ENCODE data around the gene KCNIP3.

The KCNIP3 gene

GRCh38 chr2:95314598-95314963 is 17.4 kb downstream of the KCNIP3 start:
- Histone ChIP-seq H3K4me1 (ENCODE audit: insufficient read depth, poor library complexity, severe bottlenecking) (peaks cover 18% of the 10 kb centered on the region), H3K36me3 (ENCODE audit: low read depth) (no peaks in the 10 kb centered on the region), H3K9me3 (ENCODE audit: severe bottlenecking) (no peaks in the 10 kb centered on the region), H3K27me3 (ENCODE audit: insufficient read depth, poor library complexity, severe bottlenecking) (no peaks in the 10 kb centered on the region), H3K4me3 (ENCODE audit: severe bottlenecking) (no peak overlapping the region), H3K27ac (ENCODE audit: poor library complexity, severe bottlenecking) (no peak overlapping the region)
- DNase-seq (ENCODE audit: low spot score) = no peak
- no peak for TF ChIP-seq CTCF (IDR thresholded peaks at IDR 0.05; ENCODE audit: poor library complexity, severe bottlenecking)
- no peak for ATAC-seq (ENCODE audit: low read depth)

DNA sequence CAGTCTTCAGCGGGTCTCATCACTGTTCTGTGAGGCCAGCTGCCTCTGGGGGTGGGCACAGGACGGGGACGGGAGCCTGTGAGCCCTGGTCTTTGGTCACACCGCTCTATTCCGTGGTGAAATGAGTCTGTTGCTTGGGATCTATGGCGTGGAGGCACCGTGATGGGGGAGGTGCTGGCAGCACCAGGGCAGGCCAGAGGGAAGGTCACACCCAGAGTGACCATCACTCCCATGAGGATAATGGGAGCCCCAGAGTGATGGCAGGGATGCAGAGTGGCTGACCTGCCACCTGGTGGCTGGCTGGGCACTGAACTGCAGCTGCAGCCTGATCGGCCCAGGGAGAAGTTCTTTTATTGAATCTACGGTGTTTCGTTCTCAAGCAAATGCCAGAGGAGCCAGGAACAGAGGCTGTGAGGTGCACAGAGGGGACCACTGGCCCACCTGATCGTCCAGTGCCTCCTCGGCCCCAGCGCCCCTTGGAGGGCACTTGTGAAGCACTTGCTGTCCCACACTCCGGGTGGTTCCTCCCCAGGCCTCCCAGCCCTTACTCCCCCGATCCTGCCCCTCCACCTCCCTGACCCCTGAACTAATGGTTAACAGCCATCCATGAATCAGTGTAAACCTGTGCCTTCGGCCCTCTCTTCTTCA is 17.9 kb downstream of the KCNIP3 start:
- H3K4me3 ChIP-seq (ENCODE audit: severe bottlenecking) = no peak overlapping the region
- ATAC-seq (ENCODE audit: low read depth) (peak; percentile 62), DNase-seq (ENCODE audit: low spot score) (no peak)
- peak overlapping the region; percentile 16 for H3K27ac ChIP-seq (ENCODE audit: poor library complexity, severe bottlenecking)
- TF ChIP-seq CTCF (IDR thresholded peaks at IDR 0.05; ENCODE audit: poor library complexity, severe bottlenecking) = peak; percentile 85
- H3K4me1 ChIP-seq (ENCODE audit: insufficient read depth, poor library complexity, severe bottlenecking) = peaks cover 18% of the 10 kb centered on the region
- no peaks in the 10 kb centered on the region for H3K27me3 ChIP-seq (ENCODE audit: insufficient read depth, poor library complexity, severe bottlenecking)
- H3K9me3 ChIP-seq (ENCODE audit: severe bottlenecking) = no peaks in the 10 kb centered on the region
- no peaks in the 10 kb centered on the region for H3K36me3 ChIP-seq (ENCODE audit: low read depth)

GRCh38 chr2:95315801-95316411 is 18.8 kb downstream of the KCNIP3 start:
- Histone ChIP-seq H3K36me3 (ENCODE audit: low read depth) (no peaks in the 10 kb centered on the region), H3K27ac (ENCODE audit: poor library complexity, severe bottlenecking) (peak overlapping the region; percentile 16), H3K4me1 (ENCODE audit: insufficient read depth, poor library complexity, severe bottlenecking) (peaks cover 18% of the 10 kb centered on the region), H3K4me3 (ENCODE audit: severe bottlenecking) (no peak overlapping the region), H3K9me3 (ENCODE audit: severe bottlenecking) (no peaks in the 10 kb centered on the region), H3K27me3 (ENCODE audit: insufficient read depth, poor library complexity, severe bottlenecking) (no peaks in the 10 kb centered on the region)
- no peak for TF ChIP-seq CTCF (IDR thresholded peaks at IDR 0.05; ENCODE audit: poor library complexity, severe bottlenecking)
- DNase-seq (ENCODE audit: low spot score) (peak; percentile 89), ATAC-seq (ENCODE audit: low read depth) (peak; percentile 81)

DNA sequence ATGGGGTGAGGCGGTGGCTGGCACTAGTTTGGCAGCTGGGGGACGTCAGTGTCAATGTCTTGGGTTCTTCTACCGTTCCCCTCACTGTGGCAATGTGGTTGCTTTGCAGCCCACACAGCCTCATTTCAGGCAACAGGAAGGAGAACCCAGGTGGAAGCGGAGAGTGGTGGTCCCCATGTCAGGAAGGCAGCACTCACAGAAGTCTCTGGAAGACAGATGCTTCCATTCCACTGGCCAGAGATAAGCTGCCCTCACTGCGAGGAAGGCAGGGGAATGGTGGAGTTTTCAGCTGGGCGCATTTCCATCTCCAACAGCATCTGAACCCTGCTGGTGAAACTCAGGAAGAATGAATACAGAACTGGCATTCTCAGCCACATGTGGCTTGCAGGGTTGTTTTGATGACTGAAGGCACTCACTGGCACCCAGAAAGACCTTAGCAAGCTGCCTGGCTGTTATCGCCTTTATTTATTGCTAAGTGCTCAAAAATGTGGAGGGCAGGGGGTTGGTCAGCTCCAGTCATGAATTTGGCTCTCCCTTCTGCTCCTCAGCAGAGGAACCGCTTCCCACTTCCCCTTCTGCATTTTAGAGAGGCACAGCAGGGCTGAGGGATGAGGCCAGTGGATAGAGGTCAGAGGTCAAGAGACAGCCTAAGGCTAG is 19.4 kb downstream of the KCNIP3 start:
- no peak for TF ChIP-seq CTCF (IDR thresholded peaks at IDR 0.05; ENCODE audit: poor library complexity, severe bottlenecking)
- Histone ChIP-seq H3K4me1 (ENCODE audit: insufficient read depth, poor library complexity, severe bottlenecking) (peaks cover 18% of the 10 kb centered on the region), H3K27me3 (ENCODE audit: insufficient read depth, poor library complexity, severe bottlenecking) (no peaks in the 10 kb centered on the region), H3K4me3 (ENCODE audit: severe bottlenecking) (no peak overlapping the region), H3K9me3 (ENCODE audit: severe bottlenecking) (no peaks in the 10 kb centered on the region), H3K36me3 (ENCODE audit: low read depth) (no peaks in the 10 kb centered on the region), H3K27ac (ENCODE audit: poor library complexity, severe bottlenecking) (peak overlapping the region; percentile 16)
- DNase-seq (ENCODE audit: low spot score) = no peak
- no peak for ATAC-seq (ENCODE audit: low read depth)

GRCh38 chr2:95317123-95317500 is 20.0 kb downstream of the KCNIP3 start:
- DNase-seq (ENCODE audit: low spot score) (no peak), ATAC-seq (ENCODE audit: low read depth) (no peak)
- no peak overlapping the region for H3K4me3 ChIP-seq (ENCODE audit: severe bottlenecking)
- no peaks in the 10 kb centered on the region for H3K27me3 ChIP-seq (ENCODE audit: insufficient read depth, poor library complexity, severe bottlenecking)
- peaks cover 18% of the 10 kb centered on the region for H3K4me1 ChIP-seq (ENCODE audit: insufficient read depth, poor library complexity, severe bottlenecking)
- no peaks in the 10 kb centered on the region for H3K9me3 ChIP-seq (ENCODE audit: severe bottlenecking)
- H3K36me3 ChIP-seq (ENCODE audit: low read depth) = no peaks in the 10 kb centered on the region
- peak overlapping the region; percentile 16 for H3K27ac ChIP-seq (ENCODE audit: poor library complexity, severe bottlenecking)
- TF ChIP-seq CTCF (IDR thresholded peaks at IDR 0.05; ENCODE audit: poor library complexity, severe bottlenecking) = no peak
